HG03432 (cell line): Measurements from ENCODE around the gene REXO4.
"Not testable (repeated sequence)": the region's sequence is repeated elsewhere in the genome, so short reads cannot be mapped to it uniquely, and the experiment has no call there.

ENCODE experiments used
- ATAC-seq: cut with Tn5 transposase; IDR thresholded peaks from one replicate; pipeline ENCODE4 v1.9.1; 2021; ENCODE audit warnings: mild to moderate bottlenecking, moderate library complexity; ENCODE audit not compliant: unreplicated experiment

REXO4 gene

DNA sequence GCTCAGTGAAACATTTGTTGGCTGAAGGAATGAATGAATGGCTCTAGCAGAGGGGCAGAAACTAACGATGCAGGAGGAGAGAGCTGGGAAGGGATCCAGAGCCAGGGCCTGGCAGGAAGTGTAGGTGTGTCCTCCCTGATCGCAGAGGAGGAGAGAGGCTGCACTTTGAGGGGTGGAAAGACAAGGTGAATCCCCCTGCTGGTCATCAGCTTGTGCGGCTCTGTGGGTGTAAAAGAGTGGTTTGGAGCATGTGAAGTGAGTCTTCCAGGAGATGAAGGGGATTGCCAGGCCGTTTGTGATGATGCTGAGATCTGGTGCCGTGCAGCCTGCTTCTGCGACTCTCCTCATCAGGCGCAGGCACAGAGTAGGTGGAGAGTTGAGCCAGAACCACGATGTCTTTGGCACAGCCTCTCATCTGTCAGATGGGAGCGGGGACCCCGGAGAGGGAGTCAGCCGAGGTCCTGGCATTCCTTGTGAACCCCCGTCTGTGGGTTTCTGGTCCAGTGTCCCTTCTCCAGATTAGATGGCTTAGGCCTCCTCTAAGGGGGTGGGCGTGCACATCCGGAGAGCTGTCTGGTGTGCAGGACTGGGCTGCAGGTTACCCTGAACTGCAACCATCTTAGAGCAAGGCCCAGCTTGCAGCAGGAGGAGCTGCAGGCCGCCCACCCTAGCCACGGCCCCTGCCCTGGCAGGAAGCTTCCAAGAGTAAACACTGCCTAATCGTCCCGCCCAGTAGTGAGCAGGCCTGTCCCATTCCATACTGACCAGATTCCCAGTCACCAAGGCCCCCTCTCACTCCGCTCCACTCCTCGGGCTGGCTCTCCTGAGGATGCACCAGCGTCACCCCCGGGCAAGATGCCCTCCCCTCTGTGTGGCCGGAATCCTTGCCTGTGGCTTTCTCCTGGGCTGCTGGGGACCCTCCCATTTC, 4.1 kb upstream of the REXO4 start, which contains the start of gene ADAMTS13:
TSS of gene ADAMTS13 (plus strand) at position 753 of the 928 bp plus-strand sequence. CDS start at position 830, 77 bp downstream.
- ATAC-seq = no peak

DNA sequence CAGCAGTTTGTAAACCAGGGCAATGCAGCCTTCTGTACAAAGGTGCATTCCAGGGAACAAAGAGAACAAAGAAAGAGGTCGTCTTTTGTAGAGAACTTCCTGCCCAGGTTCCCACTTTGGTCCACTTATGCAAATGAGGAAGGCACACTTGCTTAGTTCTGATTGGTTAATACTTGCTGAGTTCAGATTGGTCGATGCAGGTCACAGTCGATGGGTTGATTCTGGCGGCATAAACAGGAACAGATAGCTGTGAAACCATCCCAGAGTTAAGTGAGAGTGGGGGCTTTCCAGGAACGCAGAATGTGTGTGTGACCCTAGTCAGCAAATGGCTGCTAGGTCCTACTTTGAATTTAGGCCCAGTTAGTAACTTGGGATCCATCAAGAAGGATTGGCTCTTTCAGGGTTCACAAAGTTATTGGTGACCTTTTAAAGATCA, 2.6 kb upstream of the REXO4 start:
- ATAC-seq = no peak

DNA sequence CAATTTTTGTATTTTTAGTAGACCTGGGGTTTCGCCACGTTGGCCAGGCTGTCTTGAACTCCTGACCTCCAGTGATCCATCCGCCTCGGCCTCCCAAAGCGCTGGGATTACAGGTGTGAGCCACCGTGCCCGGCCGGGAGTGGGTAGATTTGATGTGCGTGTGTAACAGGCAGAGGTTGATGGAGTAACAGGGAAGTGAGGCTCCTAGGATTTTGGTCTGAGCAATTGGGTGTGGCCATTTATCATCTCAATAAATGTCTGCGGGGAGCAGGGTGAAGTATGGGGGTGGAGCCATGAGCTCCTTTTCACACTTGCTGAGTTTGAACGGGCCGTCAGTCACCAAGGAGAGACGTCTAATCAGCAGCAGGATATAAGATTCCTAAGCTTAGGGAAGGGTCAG, 1.2 kb upstream of the REXO4 start:
- no peak for ATAC-seq

DNA sequence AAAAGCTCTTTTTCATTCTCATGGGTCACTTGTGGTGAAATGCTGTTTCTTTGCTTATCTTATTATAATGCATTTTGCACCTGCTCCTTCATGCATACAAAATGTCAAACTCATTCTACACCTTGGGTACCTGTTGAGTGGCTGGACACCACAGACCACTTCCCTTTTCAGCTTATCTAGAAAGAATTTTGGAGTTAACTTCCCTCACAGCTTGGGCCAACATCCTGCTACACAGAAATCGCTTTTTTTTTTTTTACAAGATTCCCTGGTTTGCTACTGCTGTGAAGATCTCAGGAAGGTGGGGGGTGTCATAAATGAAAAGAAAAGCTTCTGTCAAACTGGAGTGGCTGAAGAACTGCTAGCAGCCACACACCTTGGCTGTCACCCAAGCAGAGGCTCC, 2.6 kb downstream of the REXO4 start:
- no peak for ATAC-seq

DNA sequence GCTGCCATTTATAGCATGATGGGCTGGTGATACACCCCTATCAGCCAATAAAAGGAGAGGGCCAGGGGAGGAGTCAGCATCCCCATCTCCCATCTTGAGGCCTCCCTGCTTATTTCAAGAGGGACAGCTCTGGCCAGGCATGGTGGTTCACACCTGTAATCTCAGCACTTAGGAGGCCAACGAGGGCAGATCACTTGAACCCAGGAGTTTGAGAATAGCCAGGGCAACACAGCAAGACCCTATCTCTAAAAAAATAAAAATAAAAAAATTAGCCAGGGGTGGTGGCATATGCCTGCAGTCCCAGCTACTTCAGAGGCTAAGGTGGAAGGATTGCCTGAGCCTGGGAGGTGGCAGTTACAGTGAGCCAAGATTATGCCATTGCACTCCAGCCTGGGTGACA, 9.8 kb downstream of the REXO4 start:
- no peak for ATAC-seq

DNA sequence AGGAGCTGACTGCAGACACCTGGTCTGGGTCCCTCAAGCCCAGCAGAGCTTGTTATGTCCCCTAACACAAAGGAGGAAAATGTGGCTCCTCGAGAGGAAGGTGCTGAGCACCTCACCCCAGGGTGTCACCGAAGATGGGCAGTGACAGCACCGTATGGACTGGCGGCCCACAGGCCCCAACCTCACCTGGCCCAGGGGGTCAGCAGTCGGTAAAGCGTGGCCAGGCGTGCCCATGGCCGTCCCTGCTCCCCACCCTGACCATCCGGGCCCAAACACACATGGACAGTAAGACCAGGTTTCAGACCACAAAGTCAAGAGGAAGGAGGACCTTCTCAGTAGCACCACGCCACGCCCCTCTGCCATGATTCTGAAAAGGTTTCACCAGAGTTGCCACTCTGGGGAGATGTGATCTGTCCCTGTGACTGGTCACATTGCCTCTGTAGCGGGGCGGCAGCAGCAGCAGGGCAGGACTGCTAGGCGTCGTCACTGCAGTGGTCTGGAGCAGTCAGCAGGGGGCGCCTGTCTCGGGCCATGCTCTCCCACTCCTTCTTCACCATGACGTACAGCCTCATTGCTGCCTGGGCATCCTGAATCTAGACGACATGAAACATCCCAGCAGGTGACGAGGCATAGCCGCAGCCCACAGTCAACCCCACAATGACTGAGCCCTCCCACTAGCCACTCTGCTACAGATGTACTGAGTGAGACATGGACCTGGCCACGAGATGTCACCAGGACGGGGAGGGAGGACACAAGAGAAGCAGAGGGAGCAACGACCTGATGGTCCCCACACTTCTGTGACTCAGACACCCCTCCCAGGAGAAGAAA, 11.1 kb downstream of the REXO4 start:
- peak; percentile 67 for ATAC-seq

DNA sequence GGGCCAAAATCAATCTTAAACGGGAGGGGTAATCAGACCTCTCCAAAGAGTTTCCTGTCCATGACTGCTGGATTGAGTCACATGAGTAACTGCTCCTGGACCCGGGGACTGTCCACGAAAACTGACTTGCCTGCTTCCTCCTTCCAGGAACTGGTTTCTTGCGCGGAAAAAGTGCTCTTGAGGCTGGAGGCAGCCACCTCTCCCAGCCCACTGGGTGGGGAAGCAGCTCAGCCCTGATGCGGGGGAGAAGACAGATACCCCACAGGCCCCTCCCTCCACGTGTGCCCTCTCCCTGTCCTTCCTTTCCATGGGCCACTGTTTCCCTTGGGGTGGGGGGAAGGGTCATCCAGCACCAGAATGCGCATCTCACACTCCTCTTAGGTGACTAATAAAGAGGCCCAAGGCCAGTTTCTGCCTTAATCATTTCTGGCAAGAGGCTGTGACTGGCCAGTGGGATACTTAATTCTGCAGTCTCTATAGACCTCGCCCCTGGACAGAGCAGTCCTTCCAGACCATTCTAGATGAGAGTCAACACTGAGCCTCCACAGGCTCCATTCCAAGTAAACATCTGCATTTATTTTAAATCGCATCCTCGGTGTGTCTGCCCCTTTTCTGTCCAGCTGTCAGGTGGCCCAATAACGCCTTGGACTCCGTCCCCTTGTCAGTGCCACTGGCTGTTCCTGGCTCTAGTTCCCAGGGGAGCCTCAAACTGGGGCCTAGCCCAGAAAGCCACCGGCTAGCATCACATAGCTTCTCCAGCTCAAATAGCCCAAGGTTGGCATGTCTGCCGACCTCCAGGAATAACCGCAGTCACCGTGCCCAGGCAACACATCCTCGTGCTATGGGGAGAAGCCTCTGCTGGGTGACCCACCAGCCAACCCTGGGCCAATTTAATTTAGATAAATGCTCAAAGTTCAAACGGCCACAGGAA, 12.0 kb downstream of the REXO4 start:
- ATAC-seq = no peak

DNA sequence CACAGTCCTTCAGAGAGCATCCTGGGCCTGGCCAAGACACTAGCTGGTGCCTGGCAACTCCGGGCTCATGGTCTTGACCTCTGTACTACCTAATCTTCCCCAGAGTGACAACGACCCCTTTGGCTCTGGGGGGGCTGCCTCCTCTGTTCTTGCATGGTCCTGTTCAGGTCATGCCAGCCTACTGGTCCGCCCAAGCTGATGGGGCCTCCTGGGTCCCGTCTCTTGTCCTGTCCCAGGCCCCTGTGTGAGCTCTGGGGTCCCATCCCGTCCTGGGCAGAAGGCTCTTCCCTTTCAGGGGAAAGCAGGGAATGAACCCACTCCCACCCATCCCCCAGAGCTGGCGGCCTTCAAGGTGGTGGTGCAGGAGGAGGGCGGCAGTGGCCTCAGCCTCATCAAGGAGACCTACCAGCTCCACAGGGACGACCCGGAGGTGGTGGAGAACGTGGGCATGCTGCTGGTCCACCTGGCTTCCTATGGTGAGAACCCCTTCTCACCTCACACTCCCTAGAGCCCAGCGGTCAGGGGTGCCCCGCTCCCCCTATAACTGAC, 13.3 kb downstream of the REXO4 start:
- ATAC-seq = no peak

DNA sequence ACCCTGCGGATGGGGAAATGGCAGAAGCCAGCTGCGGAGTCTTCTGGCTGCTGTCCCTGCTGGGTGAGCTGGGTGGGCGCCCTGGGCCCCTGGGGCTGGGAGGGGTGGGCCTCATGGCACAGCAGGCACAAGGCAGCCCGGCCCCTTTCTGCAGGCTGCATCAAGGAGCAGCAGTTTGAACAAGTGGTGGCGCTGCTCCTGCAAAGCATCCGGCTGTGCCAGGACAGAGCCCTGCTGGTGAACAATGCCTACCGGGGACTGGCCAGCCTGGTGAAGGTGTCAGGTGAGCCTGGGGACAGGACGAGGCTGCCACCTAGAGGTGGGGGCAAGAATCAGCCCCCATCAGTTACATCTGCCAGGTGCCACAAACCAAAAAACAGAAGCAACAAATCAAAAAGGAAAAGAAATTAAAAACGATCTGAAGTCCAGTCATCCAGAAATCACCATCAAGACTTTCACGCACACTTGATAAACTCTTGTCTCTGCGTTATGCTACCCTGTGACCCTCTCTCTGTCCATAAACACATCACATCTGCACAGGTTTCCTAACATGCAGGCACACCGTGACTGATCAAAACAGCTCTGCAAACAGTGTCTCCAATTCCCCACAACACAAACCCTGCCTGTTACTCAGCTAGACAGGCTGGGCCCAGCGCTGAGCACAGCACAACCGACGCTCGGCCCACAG, 13.9 kb downstream of the REXO4 start:
- ATAC-seq = no peak

DNA sequence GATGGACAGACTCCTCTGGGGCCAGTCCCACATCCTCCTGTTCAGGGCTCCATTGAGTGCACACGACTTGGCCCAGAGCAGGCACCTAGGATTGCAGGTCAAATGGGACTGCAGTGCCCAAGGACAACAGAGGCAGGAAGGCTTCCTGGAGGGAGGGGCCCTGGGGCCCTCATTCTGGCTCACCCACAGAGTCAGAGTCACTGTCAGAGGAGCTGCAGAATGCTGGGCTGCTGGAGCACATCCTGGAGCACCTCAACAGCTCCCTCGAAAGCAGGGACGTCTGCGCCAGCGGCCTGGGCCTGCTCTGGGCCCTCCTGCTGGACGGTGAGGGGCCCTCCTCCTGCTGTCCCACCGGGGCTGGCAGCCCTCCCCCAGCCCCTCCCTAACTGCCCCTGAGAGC, 15.1 kb downstream of the REXO4 start:
- ATAC-seq = no peak

DNA sequence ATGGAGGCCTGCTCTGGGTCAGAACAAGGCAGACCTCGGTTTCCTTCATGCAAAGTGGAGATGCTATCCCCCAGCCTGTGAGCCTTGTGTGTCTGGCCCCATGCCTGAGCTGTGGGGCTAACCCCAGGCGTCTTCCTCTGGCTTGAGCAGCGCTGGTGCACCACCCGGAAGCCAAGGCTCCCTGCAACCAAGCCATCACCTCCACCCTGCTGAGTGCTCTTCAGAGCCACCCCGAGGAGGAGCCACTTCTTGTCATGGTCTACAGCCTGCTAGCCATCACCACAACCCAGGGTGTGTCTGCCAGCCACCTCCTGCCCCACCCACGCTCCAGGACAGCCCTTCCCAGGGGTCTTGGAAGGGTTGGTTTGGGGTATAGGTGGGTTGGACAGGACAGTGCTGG, 16.2 kb downstream of the REXO4 start:
- no peak for ATAC-seq

DNA sequence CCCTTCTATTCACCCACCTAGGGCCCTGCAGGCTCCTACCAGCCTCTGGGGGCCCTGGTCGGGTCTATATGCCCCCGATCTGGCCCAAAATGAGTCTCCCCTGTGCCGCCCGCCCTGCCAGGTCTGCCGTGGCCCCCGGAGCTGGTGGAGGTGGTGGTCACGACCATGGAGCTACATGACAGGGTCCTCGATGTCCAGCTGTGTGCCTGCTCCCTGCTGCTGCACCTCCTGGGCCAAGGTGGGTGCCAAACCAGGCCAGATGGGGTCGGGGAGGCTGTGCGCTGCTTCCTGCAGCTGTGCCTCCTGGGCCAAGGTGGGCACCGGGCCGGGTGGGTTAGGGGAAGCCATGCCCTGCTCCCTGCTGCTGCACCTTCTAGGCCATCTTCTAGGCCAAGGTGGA, 17.5 kb downstream of the REXO4 start:
- no peak for ATAC-seq

DNA sequence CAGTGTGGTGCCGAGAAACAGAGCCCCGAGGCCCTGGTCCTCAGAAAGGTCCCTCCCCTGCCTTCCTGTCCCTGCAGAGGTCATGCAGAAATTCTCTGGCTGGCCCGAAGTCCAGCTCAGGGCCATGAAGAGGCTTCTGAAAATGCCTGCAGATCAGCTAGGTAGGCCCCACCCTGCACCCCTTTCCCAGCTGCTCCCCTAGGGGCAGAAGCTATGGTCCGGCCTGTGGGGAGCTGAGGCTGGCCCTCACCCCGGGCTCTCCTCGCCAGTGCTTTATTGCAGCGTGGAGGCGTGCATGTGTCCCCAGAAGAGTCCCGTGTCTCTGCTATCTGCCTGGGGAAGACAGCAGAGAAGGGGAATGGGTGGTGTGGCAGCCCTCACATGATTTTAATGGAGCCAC, 19.9 kb downstream of the REXO4 start:
- no peak for ATAC-seq

DNA sequence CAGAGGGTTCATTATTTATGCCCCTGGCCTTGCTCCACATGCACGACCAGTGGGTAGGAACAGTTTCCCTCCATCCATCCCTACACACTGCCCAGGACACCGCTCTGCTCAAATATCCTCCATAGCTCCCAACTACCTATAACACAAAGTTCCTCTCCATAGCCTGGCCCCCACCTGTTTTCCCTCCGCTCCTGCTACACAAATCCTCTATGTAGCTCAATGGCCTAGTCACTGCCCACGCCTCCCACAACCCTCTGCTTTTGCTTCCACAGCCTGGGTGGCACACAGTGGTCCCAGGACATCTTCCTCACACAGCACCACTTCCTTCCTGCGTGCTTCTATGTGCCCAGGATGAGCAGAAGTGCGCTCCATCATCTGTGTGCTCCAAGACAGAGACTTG, 20.4 kb downstream of the REXO4 start:
- ATAC-seq = no peak

DNA sequence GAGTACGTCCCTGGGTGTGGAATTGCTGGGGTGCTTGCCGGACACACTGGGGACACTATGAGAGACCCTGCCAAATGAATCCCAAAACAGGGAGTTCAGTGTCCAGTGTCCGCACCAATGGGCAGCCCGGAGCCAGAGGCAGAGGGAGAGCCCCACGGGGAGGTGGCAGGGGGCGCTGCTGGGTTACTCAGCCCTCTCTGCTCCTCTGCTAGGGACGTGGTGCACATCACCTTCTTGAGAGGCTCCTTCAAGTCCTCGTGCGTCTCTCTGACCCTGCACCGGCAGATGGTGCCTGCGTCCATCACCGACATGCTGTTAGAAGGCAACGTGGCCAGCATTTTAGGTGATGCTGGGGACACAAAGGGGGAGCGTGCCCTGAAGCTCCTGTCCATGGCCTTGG, 20.9 kb downstream of the REXO4 start:
- no peak for ATAC-seq

DNA sequence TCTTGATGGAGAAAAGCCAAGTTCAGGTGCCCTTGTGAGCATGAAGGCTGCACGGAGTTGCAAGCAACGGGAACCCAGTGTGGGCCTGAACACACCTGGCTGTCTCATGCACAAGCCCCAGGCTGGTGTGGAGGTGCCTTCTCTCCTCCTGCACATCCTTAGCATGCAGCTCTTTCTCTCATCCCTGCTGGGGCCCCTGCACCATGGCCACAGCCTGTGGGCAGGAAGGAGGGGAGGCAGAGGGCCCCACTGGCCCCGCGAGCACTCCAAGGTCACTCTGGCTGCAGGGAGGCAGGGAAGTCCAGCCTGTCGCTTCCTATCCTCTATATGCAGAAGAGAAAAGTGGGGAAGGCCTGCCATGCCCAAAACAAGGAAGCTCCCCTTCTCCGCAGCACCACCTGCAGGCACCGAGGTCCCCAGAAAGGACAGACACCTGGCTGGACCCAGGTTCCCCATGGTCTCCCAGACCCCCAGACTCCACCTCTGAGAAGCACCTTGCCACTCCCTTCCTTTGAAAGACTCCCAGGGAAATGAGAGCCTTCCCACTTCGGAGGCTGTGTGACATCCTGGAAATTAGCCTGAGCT, 23.0 kb downstream of the REXO4 start:
- ATAC-seq = no peak

DNA sequence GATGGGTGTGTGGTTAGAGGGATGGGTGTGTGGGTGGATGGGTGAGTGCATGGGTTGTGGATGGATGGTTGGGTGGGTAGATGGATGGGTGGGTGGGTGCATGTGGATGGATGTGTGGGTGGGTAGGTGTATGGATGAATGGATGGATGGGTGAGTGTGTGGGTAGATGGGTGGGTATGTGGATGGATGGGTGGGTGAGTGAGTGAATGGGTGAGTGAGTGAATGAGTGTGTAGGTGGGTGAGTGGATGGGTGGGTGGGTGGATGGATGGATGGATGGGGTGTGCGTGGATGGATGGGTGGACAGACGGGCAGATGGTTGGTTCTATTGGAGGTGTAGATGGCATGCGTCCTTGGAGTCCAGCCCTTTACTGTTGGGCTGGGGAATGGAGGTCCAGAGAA, 24.4 kb downstream of the REXO4 start:
- ATAC-seq = no peak

DNA sequence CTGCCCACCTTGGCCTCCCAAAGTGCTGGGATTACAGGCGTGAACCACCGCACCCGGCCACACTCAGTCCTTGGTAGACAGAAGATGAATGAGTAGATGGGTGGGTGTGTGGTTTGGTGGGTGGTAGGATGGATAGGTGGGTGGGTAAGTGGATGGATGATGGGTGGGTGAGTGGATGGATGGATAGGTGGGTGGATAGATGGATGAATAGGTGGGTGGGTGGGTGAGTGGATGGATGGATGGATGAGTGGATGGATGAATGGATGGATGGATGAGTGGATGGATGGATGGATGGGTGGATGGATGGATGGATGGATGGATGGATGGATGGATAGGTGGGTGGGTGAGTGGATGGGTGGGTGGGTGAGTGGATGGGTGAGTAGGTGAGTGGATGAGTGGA, 25.5 kb downstream of the REXO4 start:
- ATAC-seq = not testable (repeated sequence)

DNA sequence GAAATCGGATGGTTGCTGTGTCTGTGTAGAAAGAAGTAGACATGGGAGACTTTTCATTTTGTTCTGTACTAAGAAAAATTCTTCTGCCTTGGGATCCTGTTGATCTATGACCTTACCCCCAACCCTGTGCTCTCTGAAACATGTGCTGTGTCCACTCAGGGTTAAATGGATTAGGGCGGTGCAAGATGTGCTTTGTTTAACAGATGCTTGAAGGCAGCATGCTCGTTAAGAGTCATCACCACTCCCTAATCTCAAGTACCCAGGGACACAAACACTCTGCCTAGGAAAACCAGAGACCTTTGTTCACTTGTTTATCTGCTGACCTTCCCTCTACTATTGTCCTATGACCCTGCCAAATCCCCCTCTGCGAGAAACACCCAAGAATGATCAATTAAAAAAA, 26.4 kb downstream of the REXO4 start:
- ATAC-seq = not testable (repeated sequence)

DNA sequence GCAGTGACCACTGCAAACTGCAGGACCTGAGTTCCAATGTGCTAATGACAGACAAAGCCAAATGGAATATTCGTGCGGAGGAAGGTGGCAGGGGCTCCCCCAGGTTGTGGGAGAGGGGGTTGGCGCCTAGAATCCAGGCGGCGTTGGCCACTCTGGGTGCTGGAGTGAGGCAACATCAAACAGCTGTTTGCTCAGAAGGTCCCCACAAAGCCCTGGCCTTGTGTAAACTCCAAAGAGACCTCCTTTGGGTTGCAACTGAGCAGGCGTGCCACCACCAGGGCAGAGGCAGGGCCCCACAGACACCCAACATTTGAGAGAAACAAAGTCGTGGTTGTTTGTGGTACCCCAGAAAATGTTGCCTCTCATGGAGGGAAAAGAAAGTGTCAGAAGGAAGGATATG, 27.1 kb downstream of the REXO4 start:
- no peak for ATAC-seq
